ENCODE results near the gene SCAMP5.

Gene SCAMP5

GRCh38 chr15:74995182-74995778 is at the start of gene SCAMP5:
Gene SCAMP5 (plus strand): TSS chr15:74995563. CDS start chr15:75011840, 16,277 bp downstream.
- CTCF ChIA-PET, result interaction anchor here (1.0 to 1.3 kb wide), 3 partner anchors 20 to 94 kb away, joined by 4 to 7 read pairs (median 5); no protein-coding TSS in a partner anchor
- TF ChIP-seq SP1 (IDR thresholded peaks at IDR 0.05) (peak; percentile 60; the same call in 1 of the 2 replicates), FOXM1 (IDR thresholded peaks at IDR 0.05; ENCODE audit: borderline replicate concordance) (peak; percentile 69; the same call in 1 of the 2 replicates), ELF4 (IDR thresholded peaks at IDR 0.05) (no peak)
- peak; percentile 100 for DNase-seq (ENCODE audit: extremely low spot score)
- POLR2A ChIA-PET, result interaction anchor here (0.5 to 2.9 kb wide), 24 partner anchors 9 to 458 kb away, joined by 3 to 41 read pairs (median 4); partner anchors contain the start of genes C15orf39, COX5A, FAM219B and MPI

- peak; percentile 82 for DNase-seq (ENCODE audit: extremely low spot score)
- CTCF ChIA-PET, result interaction anchor here (0.6 to 2.6 kb wide), 20 partner anchors 9 to 357 kb away, joined by 3 to 24 read pairs (median 4); partner anchors contain the start of genes CSK, FAM219B and SCAMP5
These were observed 45.1 kb upstream of the SCAMP5 start for GRCh38 chr15:74950078-74950908.

GRCh38 chr15:74951006-74951405 is 44.4 kb upstream of the SCAMP5 start:
- DNase-seq (ENCODE audit: extremely low spot score), result no peak
- CTCF ChIA-PET, result interaction anchor here (0.6 to 2.6 kb wide), 19 partner anchors 10 to 357 kb away, joined by 3 to 24 read pairs (median 4); partner anchors contain the start of genes CSK, FAM219B, SCAMP5 and ULK3
- no peak for TF ChIP-seq ARNT (IDR thresholded peaks at IDR 0.05)
- no peak for TF ChIP-seq L3MBTL2 (conservative IDR thresholded peaks at IDR 0.05)
- TF ChIP-seq ELF4 (IDR thresholded peaks at IDR 0.05), result no peak
- TF ChIP-seq NFRKB (IDR thresholded peaks at IDR 0.05), result no peak
- POLR2A ChIA-PET, result interaction anchor here (0.5 to 3.2 kb wide), 10 partner anchors 8 to 180 kb away, joined by 3 to 15 read pairs (median 4); partner anchors contain the start of genes COX5A, FAM219B and MPI

More at GRCh38 chr15:74950078-74950908, 45.1 kb upstream of the SCAMP5 start:
- POLR2A ChIA-PET, result interaction anchor here (0.5 to 3.2 kb wide), 8 partner anchors 8 to 60 kb away, joined by 3 to 15 read pairs (median 5); partner anchors contain the start of genes COX5A, FAM219B and MPI
- TF ChIP-seq LEF1 (IDR thresholded peaks at IDR 0.05; ENCODE audit: borderline replicate concordance) (no peak), ZNF384 (IDR thresholded peaks at IDR 0.05) (no peak), FOXA1 (IDR thresholded peaks at IDR 0.05) (no peak), PKNOX1 (IDR thresholded peaks at IDR 0.05) (no peak), HDGF (IDR thresholded peaks at IDR 0.05; ENCODE audit: borderline replicate concordance) (no peak), TARDBP (IDR thresholded peaks at IDR 0.05) (no peak), L3MBTL2 (conservative IDR thresholded peaks at IDR 0.05) (no peak)

GRCh38 chr15:74954515-74954914 is 40.8 kb upstream of the SCAMP5 start:
- TF ChIP-seq CTBP1 (IDR thresholded peaks at IDR 0.05; ENCODE audit: borderline replicate concordance), result no peak
- TF ChIP-seq ARNT (IDR thresholded peaks at IDR 0.05), result no peak
- TF ChIP-seq PKNOX1 (IDR thresholded peaks at IDR 0.05), result no peak
- TF ChIP-seq BHLHE40 (IDR thresholded peaks at IDR 0.05; ENCODE audit: borderline replicate concordance), result no peak
- no peak for TF ChIP-seq SP1 (IDR thresholded peaks at IDR 0.05)
- no peak for TF ChIP-seq LEF1 (IDR thresholded peaks at IDR 0.05; ENCODE audit: borderline replicate concordance)
- no peak for TF ChIP-seq FOXA1 (IDR thresholded peaks at IDR 0.05)
- TF ChIP-seq L3MBTL2 (conservative IDR thresholded peaks at IDR 0.05), result no peak
- TF ChIP-seq ELF4 (IDR thresholded peaks at IDR 0.05), result no peak
- no peak for TF ChIP-seq HDGF (IDR thresholded peaks at IDR 0.05; ENCODE audit: borderline replicate concordance)
- no peak for TF ChIP-seq NFRKB (IDR thresholded peaks at IDR 0.05)
- TF ChIP-seq ZNF384 (IDR thresholded peaks at IDR 0.05), result no peak
- TF ChIP-seq TARDBP (IDR thresholded peaks at IDR 0.05), result no peak
- no peak for TF ChIP-seq FOXK2 (IDR thresholded peaks at IDR 0.05)
- TF ChIP-seq FOXM1 (IDR thresholded peaks at IDR 0.05; ENCODE audit: borderline replicate concordance), result no peak
- no peak for TF ChIP-seq SUZ12 (IDR thresholded peaks at IDR 0.05)
- DNase-seq (ENCODE audit: extremely low spot score), result no peak
- POLR2A ChIA-PET, result interaction anchor here (1.0 to 6.0 kb wide), 11 partner anchors 16 to 194 kb away, joined by 4 to 48 read pairs (median 5); partner anchors contain the start of genes COX5A, CSK, FAM219B and MPI
- CTCF ChIA-PET, result interaction anchor here (0.5 to 2.2 kb wide), 8 partner anchors 53 to 319 kb away, joined by 3 to 10 read pairs (median 3); no protein-coding TSS in a partner anchor

GRCh38 chr15:74955017-74955416 is 40.3 kb upstream of the SCAMP5 start:
- DNase-seq (ENCODE audit: extremely low spot score), result no peak
- ChIA-PET POLR2A (interaction anchor here (1.1 to 6.0 kb wide), 9 partner anchors 17 to 173 kb away, joined by 4 to 48 read pairs (median 6); partner anchors contain the start of genes COX5A, CSK, FAM219B and MPI), CTCF (interaction anchor here (0.6 to 2.2 kb wide), 5 partner anchors 53 to 249 kb away, joined by 3 to 10 read pairs (median 6); no protein-coding TSS in a partner anchor)
- TF ChIP-seq FOXM1 (IDR thresholded peaks at IDR 0.05; ENCODE audit: borderline replicate concordance) (no peak), FOXK2 (IDR thresholded peaks at IDR 0.05) (no peak), PKNOX1 (IDR thresholded peaks at IDR 0.05) (no peak), ARNT (IDR thresholded peaks at IDR 0.05) (no peak), NFRKB (IDR thresholded peaks at IDR 0.05) (no peak), CTBP1 (IDR thresholded peaks at IDR 0.05; ENCODE audit: borderline replicate concordance) (no peak), ZNF384 (IDR thresholded peaks at IDR 0.05) (no peak), ELF4 (IDR thresholded peaks at IDR 0.05) (no peak), TARDBP (IDR thresholded peaks at IDR 0.05) (no peak), FOXA1 (IDR thresholded peaks at IDR 0.05) (no peak), BHLHE40 (IDR thresholded peaks at IDR 0.05; ENCODE audit: borderline replicate concordance) (no peak), LEF1 (IDR thresholded peaks at IDR 0.05; ENCODE audit: borderline replicate concordance) (no peak), HDGF (IDR thresholded peaks at IDR 0.05; ENCODE audit: borderline replicate concordance) (no peak), SUZ12 (IDR thresholded peaks at IDR 0.05) (no peak), SP1 (IDR thresholded peaks at IDR 0.05) (no peak), L3MBTL2 (conservative IDR thresholded peaks at IDR 0.05) (no peak)
